GM21619 (cell line): ENCODE results near the gene EHBP1L1.

Source experiments
- ATAC-seq: cut with Tn5 transposase; IDR thresholded peaks from one replicate; pipeline ENCODE4 v1.9.1; 2021; ENCODE audit not compliant: unreplicated experiment

EHBP1L1 gene

DNA sequence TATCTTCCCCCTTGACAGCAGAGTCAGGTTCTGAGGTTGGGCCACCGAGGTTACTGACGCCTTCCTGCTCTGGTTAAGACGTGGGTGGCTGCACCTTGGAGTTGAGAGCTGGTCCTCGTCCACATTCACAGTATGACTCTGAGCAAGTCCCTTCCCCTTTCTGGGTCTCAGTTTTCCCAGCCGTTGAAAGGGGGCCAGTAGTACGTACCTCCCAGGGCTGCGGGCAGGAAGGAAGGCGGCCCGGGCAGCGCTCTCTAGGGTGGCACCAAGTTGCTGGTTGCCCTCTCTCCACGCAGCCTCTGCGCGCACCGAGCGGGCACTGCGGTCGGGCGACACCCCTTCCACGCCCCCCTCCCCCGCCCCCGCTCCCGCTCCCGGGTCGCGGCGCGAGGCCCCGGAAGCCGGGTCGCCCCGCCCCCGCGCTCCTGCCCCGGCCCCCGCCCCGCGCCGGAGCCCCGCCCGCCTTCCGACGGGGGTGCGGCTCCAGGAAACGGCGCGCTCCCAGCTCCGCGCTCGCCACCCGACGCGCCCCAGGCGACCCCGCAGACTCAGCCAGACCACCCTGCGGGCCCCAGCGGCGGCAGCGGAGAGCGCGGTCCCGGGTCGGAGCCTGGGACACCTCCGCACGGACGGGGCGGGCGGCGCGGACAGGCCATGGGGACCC lies at the start of gene EHBP1L1:
TSS of gene EHBP1L1 (plus strand) at position 486 of the 664 bp plus-strand sequence. CDS start 250 bp downstream, outside the sequence.
- no peak for ATAC-seq

GRCh38 chr11:65526744-65527143 lies 49.1 kb upstream of the EHBP1L1 start:
- no peak for ATAC-seq

- ATAC-seq: no peak
These were observed 47.0 kb upstream of the EHBP1L1 start for GRCh38 chr11:65528819-65529350.

DNA sequence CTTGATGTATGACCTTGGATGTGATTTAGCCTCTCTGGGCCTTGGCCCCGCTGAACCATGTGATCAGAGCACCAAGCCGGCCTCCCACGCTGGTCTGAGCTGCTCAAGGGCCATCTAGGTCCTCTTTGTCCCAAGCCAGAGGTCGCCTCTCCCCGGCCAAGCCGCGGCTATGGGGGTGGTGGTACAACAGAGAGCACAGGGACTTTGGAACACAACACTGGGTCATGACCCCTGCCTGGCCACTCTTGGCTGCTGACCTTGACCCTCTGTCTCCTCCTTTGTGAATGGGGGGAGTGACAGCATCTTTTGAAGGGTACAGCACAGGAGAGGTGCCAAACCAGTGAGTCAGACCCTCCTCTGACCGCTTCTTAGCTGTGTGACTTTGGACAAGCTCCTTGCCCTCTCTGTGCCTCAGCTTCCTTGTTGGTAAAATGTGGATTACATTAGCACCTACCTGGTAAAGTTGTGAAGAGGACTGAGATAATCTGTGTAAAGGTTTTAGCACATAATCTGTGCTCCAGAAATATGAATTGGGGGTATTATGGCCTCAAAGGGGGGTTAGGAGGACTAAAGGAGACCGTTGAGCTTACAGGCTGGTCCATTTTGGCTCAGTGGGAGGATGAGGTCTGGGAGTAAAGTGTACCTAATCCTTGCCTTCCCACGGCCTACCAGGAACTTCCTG lies 46.2 kb upstream of the EHBP1L1 start:
- no peak for ATAC-seq

GRCh38 chr11:65530157-65530496 lies 45.7 kb upstream of the EHBP1L1 start:
- no peak for ATAC-seq

DNA sequence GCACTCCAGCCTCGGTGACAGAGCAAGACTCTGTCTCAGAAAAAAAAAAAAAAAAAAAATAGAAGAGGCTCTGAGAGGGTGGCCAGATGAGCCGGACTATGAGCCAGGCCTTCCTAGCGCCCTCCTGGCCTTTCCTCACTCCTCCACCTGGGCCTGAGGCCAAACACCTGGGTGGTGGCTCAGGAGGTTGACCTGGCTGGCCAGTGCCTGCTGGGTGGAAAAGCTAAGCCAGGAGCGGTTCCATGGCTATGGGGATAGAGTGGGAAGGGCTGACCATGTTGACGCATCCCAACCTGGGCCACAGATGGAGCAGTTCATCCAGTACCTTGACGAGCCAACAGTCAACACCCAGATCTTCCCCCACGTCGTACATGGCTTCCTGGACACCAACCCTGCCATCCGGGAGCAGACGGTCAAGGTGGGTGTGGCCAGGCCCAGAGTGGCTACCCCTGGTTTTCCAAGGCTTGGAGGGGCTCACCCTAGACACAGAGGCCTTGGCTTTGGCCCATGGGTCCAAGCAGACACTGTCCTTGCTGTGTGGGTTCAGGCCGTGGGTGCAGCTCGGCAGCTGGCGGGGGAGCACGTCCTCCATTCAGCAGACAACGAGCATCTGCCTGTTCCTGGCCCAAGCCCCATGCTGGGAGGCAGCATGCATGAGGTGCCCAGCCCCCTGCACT lies 43.3 kb upstream of the EHBP1L1 start:
- no peak for ATAC-seq

DNA sequence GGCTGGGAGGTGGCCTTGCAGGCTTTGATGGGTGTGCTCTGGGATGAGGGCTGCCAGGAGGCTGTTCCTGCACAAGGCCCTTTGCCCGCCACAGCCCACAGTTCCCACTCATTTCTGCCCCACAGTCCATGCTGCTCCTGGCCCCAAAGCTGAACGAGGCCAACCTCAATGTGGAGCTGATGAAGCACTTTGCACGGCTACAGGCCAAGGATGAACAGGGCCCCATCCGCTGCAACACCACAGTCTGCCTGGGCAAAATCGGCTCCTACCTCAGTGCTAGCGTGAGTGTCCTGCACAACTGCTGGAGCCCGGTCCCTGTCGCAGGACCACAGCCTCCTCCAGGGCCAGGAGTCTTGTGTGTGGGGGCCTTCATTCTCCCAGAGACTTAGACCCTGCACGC lies 40.8 kb upstream of the EHBP1L1 start:
- ATAC-seq: no peak

DNA sequence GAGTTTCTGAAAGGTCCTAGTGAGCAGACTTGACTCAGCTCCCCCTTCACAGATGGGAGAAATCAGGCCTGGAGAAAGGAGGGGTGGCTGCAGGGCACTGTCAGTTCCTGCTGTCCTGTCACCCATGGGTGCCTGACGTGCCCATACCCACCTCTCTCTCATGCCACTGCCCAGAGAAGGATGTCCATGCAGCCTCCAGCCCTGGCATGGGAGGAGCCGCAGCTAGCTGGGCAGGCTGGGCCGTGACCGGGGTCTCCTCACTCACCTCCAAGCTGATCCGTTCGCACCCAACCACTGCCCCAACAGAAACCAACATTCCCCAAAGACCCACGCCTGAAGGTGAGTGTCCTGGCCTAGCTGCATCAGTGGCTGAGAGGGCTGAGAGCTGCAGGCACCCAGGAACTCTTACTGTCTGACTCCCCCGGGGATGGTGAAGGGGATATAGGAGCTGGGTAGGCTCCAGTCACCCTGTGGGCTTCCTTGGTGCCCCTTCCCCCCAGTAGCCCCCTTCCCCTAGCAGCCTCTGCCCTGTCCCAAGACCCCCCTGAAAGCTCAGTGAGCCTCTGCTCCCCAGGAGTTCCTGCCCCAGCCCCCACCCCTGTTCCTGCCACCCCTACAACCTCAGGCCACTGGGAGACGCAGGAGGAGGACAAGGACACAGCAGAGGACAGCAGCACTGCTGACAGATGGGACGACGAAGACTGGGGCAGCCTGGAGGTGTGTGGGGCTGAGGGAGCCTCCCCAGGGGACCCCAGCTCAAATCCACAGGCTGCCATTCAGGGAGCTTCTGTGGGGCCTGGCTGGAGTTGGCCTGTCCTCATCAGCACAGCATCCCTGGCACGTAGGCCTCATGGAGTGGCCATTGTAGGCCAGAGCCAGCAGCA lies 39.2 kb upstream of the EHBP1L1 start:
- no peak for ATAC-seq

DNA sequence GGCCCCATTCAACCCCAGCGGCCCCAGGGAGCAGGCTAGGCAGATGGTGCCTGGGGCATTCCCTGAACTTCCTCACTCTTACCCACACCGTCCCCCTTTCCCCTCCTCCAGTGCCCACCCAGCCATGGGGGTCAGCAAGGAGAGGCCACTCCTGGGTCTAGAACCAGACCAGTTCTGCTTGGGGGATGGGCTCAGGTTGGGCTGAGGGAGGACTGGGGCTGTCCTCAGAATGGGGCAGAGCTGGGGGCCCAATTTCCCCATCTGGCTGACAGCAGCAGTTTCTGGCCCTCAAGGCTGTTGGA lies 38.6 kb upstream of the EHBP1L1 start:
- ATAC-seq: no peak

DNA sequence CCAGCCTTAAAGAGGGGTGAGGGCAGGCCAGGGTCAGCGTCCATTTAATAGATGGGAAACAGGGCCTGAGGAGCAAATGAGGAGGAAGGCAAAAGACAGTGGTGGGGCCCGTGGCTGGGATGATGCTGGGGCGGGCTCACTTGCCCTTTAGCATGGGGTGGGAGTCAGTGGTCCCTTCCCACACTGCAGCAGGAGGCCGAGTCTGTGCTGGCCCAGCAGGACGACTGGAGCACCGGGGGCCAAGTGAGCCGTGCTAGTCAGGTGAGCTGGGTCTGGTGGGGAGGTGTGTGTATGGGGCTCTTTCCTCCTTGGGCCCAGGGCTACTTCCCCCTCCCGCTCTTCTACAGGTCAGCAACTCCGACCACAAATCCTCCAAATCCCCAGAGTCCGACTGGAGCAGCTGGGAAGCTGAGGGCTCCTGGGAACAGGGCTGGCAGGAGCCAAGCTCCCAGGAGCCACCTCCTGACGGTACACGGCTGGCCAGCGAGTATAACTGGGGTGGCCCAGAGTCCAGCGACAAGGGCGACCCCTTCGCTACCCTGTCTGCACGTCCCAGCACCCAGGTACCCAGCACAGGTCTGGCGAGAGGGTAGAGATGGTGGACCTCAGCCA lies 38.1 kb upstream of the EHBP1L1 start:
- ATAC-seq: no peak

DNA sequence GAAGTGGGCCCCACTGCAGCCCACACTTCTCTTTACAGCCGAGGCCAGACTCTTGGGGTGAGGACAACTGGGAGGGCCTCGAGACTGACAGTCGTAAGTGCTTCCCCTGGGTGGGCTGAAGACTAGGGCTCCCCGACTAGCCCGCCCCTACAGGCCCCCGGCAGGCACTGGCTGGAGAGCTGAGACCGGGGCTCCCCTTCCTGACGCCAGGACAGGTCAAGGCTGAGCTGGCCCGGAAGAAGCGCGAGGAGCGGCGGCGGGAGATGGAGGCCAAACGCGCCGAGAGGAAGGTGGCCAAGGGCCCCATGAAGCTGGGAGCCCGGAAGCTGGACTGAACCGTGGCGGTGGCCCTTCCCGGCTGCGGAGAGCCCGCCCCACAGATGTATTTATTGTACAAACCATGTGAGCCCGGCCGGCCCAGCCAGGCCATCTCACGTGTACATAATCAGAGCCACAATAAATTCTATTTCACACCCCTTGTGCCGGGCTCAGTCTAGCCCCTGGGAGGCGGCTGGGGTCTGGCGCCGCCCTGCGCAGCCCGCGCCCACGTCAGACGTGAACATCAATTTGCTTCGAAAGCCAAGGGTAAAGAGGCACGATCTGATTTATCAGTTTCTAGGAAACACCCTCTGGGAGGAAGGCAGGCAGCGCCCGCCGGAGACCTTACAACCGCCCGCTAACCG lies 37.5 kb upstream of the EHBP1L1 start:
- no peak for ATAC-seq

- no peak for ATAC-seq
These were observed 36.7 kb upstream of the EHBP1L1 start for GRCh38 chr11:65538915-65539743.

- peak; percentile 49 for ATAC-seq
These were observed 36.0 kb upstream of the EHBP1L1 start for GRCh38 chr11:65539744-65540289.

- ATAC-seq: peak; percentile 55
These were observed 35.4 kb upstream of the EHBP1L1 start for GRCh38 chr11:65540290-65541092.

GRCh38 chr11:65541093-65541982 lies 34.5 kb upstream of the EHBP1L1 start:
- no peak for ATAC-seq

- ATAC-seq: no peak
These were observed 33.0 kb upstream of the EHBP1L1 start for GRCh38 chr11:65542738-65543390.

GRCh38 chr11:65545853-65546216 lies 30.0 kb upstream of the EHBP1L1 start:
- ATAC-seq: no peak
